ENCODE measurements around the gene MIX23.

DNA sequence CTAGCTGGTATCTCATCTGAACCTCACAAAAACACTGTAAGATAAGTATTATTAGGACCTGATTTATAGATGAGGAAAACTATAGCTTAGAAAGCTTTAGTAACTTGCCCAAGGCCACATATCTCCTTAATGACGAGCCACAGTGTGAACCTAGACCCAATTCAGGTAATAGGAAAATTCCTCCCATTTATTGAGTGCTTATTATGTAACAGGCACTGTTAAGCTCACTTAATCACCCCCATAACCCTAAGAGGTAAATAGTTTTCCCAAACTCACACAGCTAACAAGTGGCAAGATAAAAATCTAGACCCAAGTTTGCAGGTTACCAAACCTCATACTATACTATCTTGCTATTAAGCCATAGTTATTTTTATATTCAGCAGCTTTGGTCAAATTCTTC lies 24.9 kb upstream of the MIX23 start:
- no peak for TF ChIP-seq POLR2A (IDR thresholded peaks at IDR 0.05; ENCODE audit: low read depth, low read length)
- TF ChIP-seq CTCF (conservative IDR thresholded peaks at IDR 0.05; ENCODE audit: low read depth, low read length) = no peak
